ENCODE measurements around the gene IMMP2L.

- TF ChIP-seq EZH2phosphoT487 (IDR thresholded peaks at IDR 0.05) (no peak), EZH2 (IDR thresholded peaks at IDR 0.05) (no peak)
- TF ChIP-seq, protein P1, sequence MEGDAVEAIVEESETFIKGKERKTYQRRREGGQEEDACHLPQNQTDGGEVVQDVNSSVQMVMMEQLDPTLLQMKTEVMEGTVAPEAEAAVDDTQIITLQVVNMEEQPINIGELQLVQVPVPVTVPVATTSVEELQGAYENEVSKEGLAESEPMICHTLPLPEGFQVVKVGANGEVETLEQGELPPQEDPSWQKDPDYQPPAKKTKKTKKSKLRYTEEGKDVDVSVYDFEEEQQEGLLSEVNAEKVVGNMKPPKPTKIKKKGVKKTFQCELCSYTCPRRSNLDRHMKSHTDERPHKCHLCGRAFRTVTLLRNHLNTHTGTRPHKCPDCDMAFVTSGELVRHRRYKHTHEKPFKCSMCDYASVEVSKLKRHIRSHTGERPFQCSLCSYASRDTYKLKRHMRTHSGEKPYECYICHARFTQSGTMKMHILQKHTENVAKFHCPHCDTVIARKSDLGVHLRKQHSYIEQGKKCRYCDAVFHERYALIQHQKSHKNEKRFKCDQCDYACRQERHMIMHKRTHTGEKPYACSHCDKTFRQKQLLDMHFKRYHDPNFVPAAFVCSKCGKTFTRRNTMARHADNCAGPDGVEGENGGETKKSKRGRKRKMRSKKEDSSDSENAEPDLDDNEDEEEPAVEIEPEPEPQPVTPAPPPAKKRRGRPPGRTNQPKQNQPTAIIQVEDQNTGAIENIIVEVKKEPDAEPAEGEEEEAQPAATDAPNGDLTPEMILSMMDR (IDR thresholded peaks at IDR 0.05) = no peak
Measured at GRCh38 chr7:111474723-111475418, 87.4 kb downstream of the IMMP2L start.
